GM19351 (cell line): ENCODE measurements around the gene STAC.

ENCODE experiments used
- ATAC-seq: cut with Tn5 transposase; IDR thresholded peaks from one replicate; pipeline ENCODE4 v1.9.1; 2021; ENCODE audit warnings: mild to moderate bottlenecking, moderate library complexity; ENCODE audit not compliant: unreplicated experiment

Gene STAC, protein sequence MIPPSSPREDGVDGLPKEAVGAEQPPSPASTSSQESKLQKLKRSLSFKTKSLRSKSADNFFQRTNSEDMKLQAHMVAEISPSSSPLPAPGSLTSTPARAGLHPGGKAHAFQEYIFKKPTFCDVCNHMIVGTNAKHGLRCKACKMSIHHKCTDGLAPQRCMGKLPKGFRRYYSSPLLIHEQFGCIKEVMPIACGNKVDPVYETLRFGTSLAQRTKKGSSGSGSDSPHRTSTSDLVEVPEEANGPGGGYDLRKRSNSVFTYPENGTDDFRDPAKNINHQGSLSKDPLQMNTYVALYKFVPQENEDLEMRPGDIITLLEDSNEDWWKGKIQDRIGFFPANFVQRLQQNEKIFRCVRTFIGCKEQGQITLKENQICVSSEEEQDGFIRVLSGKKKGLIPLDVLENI

GRCh38 chr3:36380221-36381031, at the start of gene STAC:
STAC (plus strand) TSS chr3:36380504; CDS start chr3:36380644, 140 bp downstream.
- ATAC-seq = no peak

- no peak for ATAC-seq
Measured at GRCh38 chr3:36332139-36332538, 48.2 kb upstream of the STAC start.

DNA sequence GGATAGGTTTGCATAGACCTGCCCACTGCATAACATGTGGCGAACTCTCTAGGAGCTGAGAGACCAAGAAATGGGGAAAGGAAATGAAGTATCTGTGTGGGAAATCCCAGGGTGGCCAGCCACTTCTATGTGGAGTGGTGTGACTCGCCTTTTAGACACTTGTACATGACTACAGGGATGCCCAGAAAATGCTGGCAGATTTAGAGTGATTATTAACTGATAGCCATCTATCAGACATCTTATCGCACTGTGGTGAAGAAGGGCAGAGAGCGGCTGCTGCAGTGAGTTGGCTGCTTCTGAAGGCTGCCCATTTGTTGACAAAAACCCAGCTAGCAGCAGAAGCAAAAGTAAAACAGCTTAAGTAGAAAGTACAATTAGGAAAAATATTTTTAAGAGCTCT, 18.1 kb upstream of the STAC start:
- ATAC-seq = no peak

DNA sequence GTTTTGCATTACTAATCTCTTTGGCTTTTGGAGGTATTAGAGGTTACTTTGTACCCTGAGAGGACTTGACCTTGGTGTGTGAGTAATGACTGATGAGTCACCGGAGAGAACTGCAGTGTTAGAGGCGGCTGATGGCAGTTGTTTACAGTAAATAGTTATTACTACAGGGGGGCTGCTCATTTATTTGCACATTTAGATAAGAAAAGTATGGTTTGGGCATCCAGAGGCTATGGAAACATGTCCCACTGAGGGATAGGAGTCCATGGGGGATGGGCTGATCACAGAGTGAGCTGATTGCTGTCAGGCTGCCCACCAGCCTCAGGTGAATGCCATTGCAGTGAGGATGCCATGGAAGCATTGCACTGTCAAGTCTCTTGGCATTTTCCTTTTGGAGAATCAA, 17.3 kb upstream of the STAC start:
- no peak for ATAC-seq

DNA sequence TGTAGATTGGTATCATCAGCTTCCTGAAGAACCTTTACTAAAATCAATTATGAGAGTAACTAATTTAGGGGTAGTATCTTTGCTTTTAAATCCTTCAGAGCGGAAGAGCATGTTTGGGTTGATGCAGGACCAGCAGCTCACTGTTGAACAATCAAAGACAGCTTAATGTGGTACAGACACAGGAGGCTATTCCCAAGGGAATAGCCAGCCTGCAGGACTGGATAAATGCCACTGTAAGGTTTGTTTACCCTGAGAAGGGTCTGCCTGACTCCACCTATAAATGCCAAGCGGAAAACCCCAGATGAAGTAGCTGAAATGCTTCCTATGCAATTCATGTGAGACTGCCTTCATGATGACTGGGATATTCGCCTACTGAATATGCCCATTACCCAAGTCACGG, 16.0 kb upstream of the STAC start:
- ATAC-seq = no peak

- no peak for ATAC-seq
Measured at GRCh38 chr3:36365829-36366228, 14.5 kb upstream of the STAC start.

DNA sequence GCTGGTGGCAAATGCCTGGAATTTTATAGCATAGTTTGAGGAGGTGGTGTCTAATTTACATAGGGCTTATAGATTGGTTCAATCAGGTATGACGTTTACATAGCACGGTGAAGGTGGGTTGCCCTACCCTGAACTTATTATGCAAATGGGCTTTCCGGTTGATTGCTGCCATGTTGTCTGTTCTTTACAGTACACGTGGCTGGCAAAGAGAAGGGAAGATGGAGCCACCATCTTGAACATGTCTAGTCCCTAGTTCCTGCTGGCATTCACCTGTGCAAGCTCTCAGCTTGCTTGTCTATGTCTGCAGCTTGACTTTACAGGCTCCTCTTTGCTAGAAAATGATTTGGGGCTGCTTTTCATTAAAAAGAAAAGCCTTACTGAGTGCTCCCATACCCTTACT, 14.0 kb upstream of the STAC start:
- ATAC-seq = no peak

- ATAC-seq = no peak
Measured at GRCh38 chr3:36367912-36368573, 12.3 kb upstream of the STAC start.

DNA sequence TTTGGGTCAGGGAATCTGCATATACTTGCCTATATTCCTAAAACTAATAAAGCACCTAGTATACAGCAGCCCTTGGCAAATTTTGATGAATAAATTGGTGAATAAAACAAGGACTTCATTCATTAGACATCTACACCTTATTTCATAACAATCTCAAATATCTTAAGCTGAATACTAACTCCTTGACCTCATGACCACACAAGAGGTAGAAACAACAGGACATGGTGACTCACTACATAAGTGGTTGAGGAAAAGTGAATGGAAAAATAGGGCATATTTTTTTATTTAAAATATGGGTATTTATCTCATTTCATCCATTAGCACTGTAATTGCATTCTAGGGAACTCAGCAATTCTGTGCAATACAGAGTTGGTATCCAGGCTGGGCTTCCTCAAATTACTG, 7.8 kb upstream of the STAC start:
- no peak for ATAC-seq

DNA sequence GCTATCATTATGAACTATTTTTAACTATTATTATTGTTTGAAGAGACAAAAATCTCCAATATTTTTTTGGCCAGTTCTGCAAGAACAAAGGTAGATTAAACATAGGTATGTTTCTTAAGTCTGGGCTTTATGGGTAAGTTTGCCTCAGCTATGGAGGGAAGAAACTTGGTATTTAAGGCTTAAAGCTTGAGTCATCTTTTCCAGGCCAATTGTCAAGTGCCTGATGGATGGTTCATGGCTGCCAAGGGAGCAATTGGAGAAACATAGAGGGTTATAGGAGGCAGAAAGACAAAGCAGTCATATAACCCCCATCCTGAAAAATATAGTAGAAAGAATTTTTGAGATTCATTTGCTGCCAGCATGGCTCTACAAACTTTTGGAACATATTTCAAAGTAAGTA, 7.2 kb upstream of the STAC start:
- ATAC-seq = no peak

GRCh38 chr3:36373666-36374065, 6.6 kb upstream of the STAC start:
- ATAC-seq = no peak

DNA sequence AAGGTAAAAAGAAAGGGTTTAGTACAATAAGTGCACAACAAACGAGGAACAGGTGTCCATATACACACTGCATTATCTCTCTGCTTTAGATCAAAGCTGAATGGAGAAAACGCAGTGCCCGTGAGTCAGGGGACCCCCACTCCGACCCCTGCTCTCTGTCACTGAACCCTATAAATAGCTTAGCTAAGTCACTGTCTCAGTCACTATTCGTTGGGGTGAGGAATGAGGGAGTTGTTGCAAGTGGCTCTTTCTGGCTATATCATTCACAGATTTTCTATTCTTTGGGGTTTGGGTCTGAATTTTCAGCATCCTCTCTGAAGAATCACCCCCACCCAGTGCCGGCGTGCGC, 458 bp upstream of the STAC start:
- no peak for ATAC-seq

DNA sequence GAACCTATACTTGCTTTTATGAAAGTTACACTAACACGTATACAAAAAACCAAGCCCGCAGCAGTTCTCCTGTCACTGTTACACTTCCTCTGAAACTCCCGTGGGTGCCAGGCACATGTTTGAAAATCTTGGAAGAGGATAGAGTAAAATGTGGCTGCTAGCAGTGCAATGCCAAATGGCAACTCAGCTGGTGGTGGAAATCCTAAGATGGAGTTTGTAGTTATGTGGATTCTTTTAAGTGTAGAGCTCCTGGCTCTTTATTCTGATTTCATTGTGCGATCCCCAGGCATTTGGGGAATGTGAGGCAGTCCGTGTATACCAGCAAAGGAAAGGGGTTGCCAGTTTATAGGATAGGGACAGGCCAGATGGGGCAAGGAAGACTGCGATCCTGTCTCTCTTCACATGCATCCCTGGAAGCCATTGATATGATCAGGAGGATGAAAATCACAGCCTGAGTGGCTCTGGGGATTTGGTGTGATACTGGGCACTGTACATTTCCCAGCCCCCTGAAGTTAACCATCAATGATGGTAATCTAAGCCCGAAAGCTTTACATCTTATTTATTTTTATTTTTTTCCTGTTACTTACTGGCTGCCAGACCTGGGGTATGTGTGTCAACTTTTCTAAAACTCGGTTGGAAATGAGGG, 1.1 kb downstream of the STAC start:
- ATAC-seq = no peak

DNA sequence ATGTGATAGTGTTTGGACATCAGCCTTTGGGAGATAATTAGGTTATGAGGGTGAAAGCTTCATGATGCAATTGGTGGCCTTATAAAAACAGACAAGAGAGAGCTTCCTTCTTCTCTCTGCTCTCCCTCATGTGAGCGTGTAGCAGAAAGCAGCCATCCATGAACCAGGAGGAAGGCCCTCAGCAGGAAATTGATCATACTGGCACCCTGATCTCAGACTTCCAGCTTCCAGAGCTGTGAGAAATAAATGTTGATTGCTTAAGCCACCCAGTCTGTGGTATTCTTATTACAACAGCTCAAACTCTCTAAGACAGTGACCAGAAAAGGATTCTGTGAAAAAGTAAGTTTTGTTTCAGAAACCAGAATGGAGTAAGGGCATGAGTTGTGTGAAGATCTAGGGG, 13.3 kb downstream of the STAC start:
- ATAC-seq = no peak

GRCh38 chr3:36394176-36394575, 13.9 kb downstream of the STAC start:
- ATAC-seq = no peak

- no peak for ATAC-seq
Measured at GRCh38 chr3:36397841-36398240, 17.5 kb downstream of the STAC start.

- no peak for ATAC-seq
Measured at GRCh38 chr3:36399933-36400332, 19.6 kb downstream of the STAC start.

- no peak for ATAC-seq
Measured at GRCh38 chr3:36401056-36401455, 20.8 kb downstream of the STAC start.

- no peak for ATAC-seq
Measured at GRCh38 chr3:36403661-36404060, 23.4 kb downstream of the STAC start.

DNA sequence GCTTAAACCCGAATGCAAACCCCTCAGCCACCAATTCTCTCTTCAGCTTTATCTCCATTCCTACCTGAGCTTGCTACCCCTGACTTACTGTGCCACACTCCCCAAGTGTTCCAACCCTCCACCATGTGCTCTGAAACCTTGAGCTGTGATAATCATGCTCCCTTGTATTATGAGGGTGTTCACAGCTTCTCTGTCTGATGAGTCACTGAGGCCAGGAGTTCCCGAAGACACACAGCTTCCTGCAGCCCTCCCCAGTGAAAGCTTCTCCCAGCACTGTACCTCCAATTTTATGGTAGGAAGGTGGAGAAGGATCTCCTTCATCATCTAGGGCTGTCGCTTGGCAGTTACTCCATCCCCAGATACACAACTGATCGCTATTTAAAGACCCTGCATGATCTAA, 24.9 kb downstream of the STAC start:
- ATAC-seq = no peak

- no peak for ATAC-seq
Measured at GRCh38 chr3:36408146-36408545, 27.8 kb downstream of the STAC start.
